K562 (cell line): ENCODE measurements around the gene BMPER. TPM values are rescaled to one million over a fixed set of nuclear protein-coding genes. Genes with fewer than 3 reads are reported as not detected.

Experiments
- ATAC-seq: fragments of 200-7000 bp; cut with Tn5 transposase; 3 replicates; pipeline ENCODE4 v1.9.1; 2020; ENCODE audit warnings: moderate library complexity
- BruUV-seq: library from RNA; stranded (reverse); fragments of 400-500 nt; replicated peaks from 2 replicates; lab custom pipeline; 2021; lab: Mats Ljungman, UMichigan
- CTCF ChIA-PET: fragments of 300-600 bp; formaldehyde crosslinking; extraction: SDS; loops from one replicate; lab custom pipeline; 2021; ENCODE audit warnings: low intra/inter-chr PET ratio; lab: Yijun Ruan, JAX
- POLR2A ChIA-PET: fragments of 300-600, 350-650 bp; sonication (Branson Sonifier 250); formaldehyde crosslinking; extraction: SDS; loops from one replicate; lab custom pipeline; 2021; ENCODE audit warnings: antibody characterized with exemption, inconsistent platforms; lab: Yijun Ruan, JAX
- DNase-seq, 4 experiments: peaks; one replicate each; pipeline versions ENCODE4 v3.0.0 to v3.0.0-alpha.2; 2011 to 2018; ENCODE audit warnings: low spot score in 3 of 4, mixed read lengths in 3 of 4; ENCODE audit errors: extremely low read depth in 1 of 4
- FAIRE-seq: peaks from 2 replicates; lab custom pipeline; 2011; peaks lifted over from hg19 to GRCh38; lab: Jason Lieb, UNC
- H2AFZ ChIP-seq: 2 replicates; pipeline ENCODE4 v1.6.0; 2011; ENCODE audit warnings: low read depth, low read length, control low read depth, inconsistent platforms
- H3K27ac ChIP-seq: fragments of 200-600 bp; 3 replicates; pipeline ENCODE4 v1.8.0; 2011; ENCODE audit warnings: low read depth, mild to moderate bottlenecking, control low read depth, inconsistent platforms, low read length, moderate library complexity, mixed read lengths; ENCODE audit errors: extremely low read depth
- H3K27me3 ChIP-seq, 2 experiments: fragments of 300-600 bp in 1 of 2; 2 replicates in 1 of 2; 3 replicates in 1 of 2; pipeline versions ENCODE4 v1.6.0 to v1.8.0; 2011; ENCODE audit warnings: inconsistent platforms in 2 of 2, low read length in 2 of 2, mild to moderate bottlenecking in 1 of 2, mixed read lengths in 1 of 2, moderate library complexity in 1 of 2; ENCODE audit not compliant: control insufficient read depth in 2 of 2, insufficient read depth in 2 of 2
- H3K36me3 ChIP-seq: fragments of 300-600 bp; 3 replicates; pipeline ENCODE4 v1.8.0; 2011; ENCODE audit warnings: mild to moderate bottlenecking, low read length, inconsistent platforms; ENCODE audit not compliant: control insufficient read depth, insufficient read depth
- H3K4me1 ChIP-seq, 2 experiments: fragments of 200-600 bp in 1 of 2; replicated peaks in 1 of 2; 2 replicates in 1 of 2; 3 replicates in 1 of 2; pipeline versions ENCODE4 v1.5.1 to v1.8.0; 2011; ENCODE audit warnings: inconsistent platforms in 2 of 2, low read length in 2 of 2, mild to moderate bottlenecking in 1 of 2, mixed read lengths in 1 of 2, moderate library complexity in 1 of 2; ENCODE audit not compliant: control insufficient read depth in 2 of 2, insufficient read depth in 2 of 2
- H3K4me2 ChIP-seq: 2 replicates; pipeline ENCODE4 v1.6.1; 2011; ENCODE audit warnings: low read length, control low read depth, inconsistent platforms, mixed read lengths; ENCODE audit not compliant: insufficient read depth
- H3K4me3 ChIP-seq: fragments of 200-600 bp; sonication (generic), shearing (Covaris generic); 2 replicates; pipeline ENCODE4 v1.5.1; 2016; ENCODE audit warnings: control low read depth, inconsistent platforms
- H3K79me2 ChIP-seq: fragments of 200-600 bp; 3 replicates; pipeline ENCODE4 v1.8.0; 2011; ENCODE audit warnings: low read length, inconsistent platforms; ENCODE audit not compliant: control insufficient read depth, insufficient read depth
- H3K9ac ChIP-seq, 2 experiments: 2 replicates each; pipeline versions ENCODE4 v1.6.0 to v1.6.1; 2011; ENCODE audit warnings: low read depth in 2 of 2, low read length in 2 of 2, control low read depth in 1 of 2, inconsistent platforms in 1 of 2, mild to moderate bottlenecking in 1 of 2, mixed read lengths in 1 of 2; ENCODE audit not compliant: insufficient read depth in 1 of 2
- H3K9me1 ChIP-seq: one replicate; pipeline ENCODE4 v1.6.0; 2011; ENCODE audit warnings: inconsistent platforms, mild to moderate bottlenecking, low read length, moderate library complexity; ENCODE audit not compliant: control insufficient read depth, insufficient read depth
- H3K9me3 ChIP-seq: replicated peaks from 2 replicates; pipeline ENCODE4 v1.5.1; 2011; ENCODE audit warnings: low read depth, low read length, inconsistent platforms; ENCODE audit not compliant: control insufficient read depth, insufficient read depth
- H4K20me1 ChIP-seq: replicated peaks from 2 replicates; pipeline ENCODE4 v1.6.1; 2011; ENCODE audit warnings: low read length, inconsistent platforms, mixed read lengths; ENCODE audit not compliant: control insufficient read depth, insufficient read depth
- CCNT2 ChIP-seq: IDR thresholded peaks from 2 replicates; pipeline ENCODE4 v1.6.1; 2011; ENCODE audit warnings: borderline replicate concordance, low read depth, mild to moderate bottlenecking, moderate library complexity, mixed read lengths, low read length; ENCODE audit not compliant: insufficient read length; ENCODE audit errors: extremely low read depth
- CREB1 ChIP-seq, 2 experiments: sonication (generic) in 1 of 2; formaldehyde crosslinking in 1 of 2; IDR thresholded peaks; 2 replicates each; pipeline versions ENCODE4 v1.6.1 to v1.8.0; 2012 to 2022; ENCODE audit warnings: inconsistent platforms in 1 of 2, mild to moderate bottlenecking in 1 of 2, missing genetic modification reagents in 1 of 2, moderate library complexity in 1 of 2
- ESRRB ChIP-seq: fragments of 250-450 bp; sonication (Bioruptor Pico); IDR thresholded peaks from 2 replicates; pipeline ENCODE4 v1.5.0; 2020; ENCODE audit warnings: mild to moderate bottlenecking, moderate library complexity, borderline replicate concordance
- ETV6 ChIP-seq, 3 experiments: fragments of 150-350 bp in 1 of 3; sonication (generic) in 1 of 3; formaldehyde crosslinking in 1 of 3; IDR thresholded peaks; 2 replicates each; pipeline versions ENCODE4 v1.6.1 to v1.8.0; 2014 to 2022; ENCODE audit warnings: borderline replicate concordance in 2 of 3, low read depth in 2 of 3, antibody characterized with exemption in 1 of 3, low read length in 1 of 3, mild to moderate bottlenecking in 1 of 3, missing genetic modification reagents in 1 of 3
- FOXM1 ChIP-seq, 2 experiments: fragments of 450-650 bp in 1 of 2; sonication (generic) in 1 of 2; formaldehyde crosslinking in 1 of 2; IDR thresholded peaks; 2 replicates each; pipeline versions ENCODE4 v1.6.1 to v1.9.0; 2017 to 2022; ENCODE audit warnings: low read depth in 2 of 2, mild to moderate bottlenecking in 2 of 2, missing genetic modification reagents in 1 of 2, moderate library complexity in 1 of 2
- NCOA2 ChIP-seq, 2 experiments: fragments of 450-650 bp; IDR thresholded peaks; 2 replicates each; pipeline ENCODE4 v1.6.1; 2018; ENCODE audit warnings: mild to moderate bottlenecking in 2 of 2, moderate library complexity in 1 of 2; ENCODE audit not compliant: partially characterized antibody in 2 of 2
- PHB2 ChIP-seq: fragments of 450-650 bp; IDR thresholded peaks from 2 replicates; pipeline ENCODE4 v1.6.1; 2017; ENCODE audit warnings: low read depth
- TOE1 ChIP-seq, 2 experiments: fragments of 450-650 bp in 1 of 2; sonication (generic) in 1 of 2; formaldehyde crosslinking in 1 of 2; IDR thresholded peaks; 2 replicates each; pipeline versions ENCODE4 v1.7.1 to v1.8.0; 2016 to 2022; ENCODE audit warnings: borderline replicate concordance in 2 of 2, mild to moderate bottlenecking in 2 of 2, antibody characterized with exemption in 1 of 2, inconsistent platforms in 1 of 2, low read depth in 1 of 2, missing genetic modification reagents in 1 of 2, moderate library complexity in 1 of 2
- ZC3H4 ChIP-seq: sonication (generic); formaldehyde crosslinking; IDR thresholded peaks from 2 replicates; pipeline ENCODE4 v1.9.0; 2021; ENCODE audit warnings: missing genetic modification reagents, borderline replicate concordance
- WGBS: fragments of 100-300 bp; shearing (Covaris generic); methylation state at CpG from one replicate; pipeline ENCODE4 v1.1.6; 2016; ENCODE audit warnings: low coverage, mixed read lengths; ENCODE audit not compliant: insufficient coverage; ENCODE audit errors: missing lambda C conversion rate; 5-methylcytosine and 5-hydroxymethylcytosine counted together
- in situ Hi-C: fragments of 300-500 bp; cut with MboI; formaldehyde crosslinking; loops from 4 replicates; pipeline ENCODE4 v1.15.0; 2018; ENCODE audit warnings: inconsistent platforms, mixed read lengths
- intact Hi-C: fragments of 100-400 bp; cut with micrococcal nuclease; formaldehyde crosslinking; loops from 2 replicates; pipeline ENCODE4 v1.14.2; 2022
- polyA plus RNA-seq, 8 experiments: library from polyadenylated mRNA; depleted of rRNA in 4 of 8; stranded (reverse) in 5 of 8; unstranded in 3 of 8; fragments of >200 nt; fragmentation: Nextera tagmentation in 2 of 8; fragmentation: Illumina TruSeq in 1 of 8; extraction: Ambion mirVana in 2 of 8; extraction: Trizol in 1 of 8; gene quantifications; 2 replicates each; pipeline versions ENCODE4 v1.2.1 to v1.2.3, GENCODE V29; 2011 to 2014; ENCODE audit warnings: inconsistent platforms in 1 of 8, missing spikeins in 1 of 8
- total RNA-seq, 7 experiments: library from RNA; depleted of rRNA in 6 of 7; stranded (reverse); fragments of >200 nt in 6 of 7; fragmentation: Illumina TruSeq in 2 of 7; extraction: Trizol in 2 of 7; gene quantifications; 2 replicates each; pipeline versions ENCODE4 v1.2.1 to v1.2.3, GENCODE V29; 2011 to 2021; ENCODE audit warnings: low replicate concordance in 1 of 7
- TF ChIP-seq, protein P1 (sequence below): sonication (generic); formaldehyde crosslinking; IDR thresholded peaks from 2 replicates; pipeline ENCODE4 v1.9.0; 2022; ENCODE audit warnings: mild to moderate bottlenecking, missing genetic modification reagents

Gene BMPER
- total and polyA plus RNA-seq, 9 of the 15 experiments (the other 6 are each of a cell fraction or from before 2014, with no cell fraction given): not detected

DNA sequence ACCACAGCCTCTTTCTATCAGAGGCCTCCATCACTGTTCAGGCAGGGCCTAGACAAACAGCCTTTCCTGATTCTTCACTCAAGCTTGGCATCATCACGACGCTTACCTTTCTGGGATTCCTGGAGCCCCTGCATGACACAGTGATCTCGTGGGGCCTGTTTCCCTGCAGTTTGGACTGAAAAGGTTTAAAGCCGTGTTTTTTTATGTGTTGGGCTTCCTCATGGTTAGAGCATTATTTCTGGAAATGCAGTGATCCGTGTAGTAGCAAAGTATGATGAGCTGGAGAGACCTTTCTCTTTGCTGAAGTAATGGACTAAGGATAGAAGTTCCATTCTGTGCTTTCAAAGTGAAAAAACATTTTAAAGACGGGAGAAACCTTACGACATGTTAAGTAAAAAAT, 169.1 kb downstream of the BMPER start:
- Histone ChIP-seq H2AFZ (no peak overlapping the region), H3K27me3 (no peaks in the 10 kb centered on the region), H3K79me2 (no peaks in the 10 kb centered on the region), H4K20me1 (no peaks in the 10 kb centered on the region), H3K4me2 (no peak overlapping the region), H3K9ac (no peak overlapping the region), H3K9me3 (no peaks in the 10 kb centered on the region), H3K4me1 (no peaks in the 10 kb centered on the region), H3K4me3 (no peak overlapping the region), H3K9me1 (no peaks in the 10 kb centered on the region), H3K36me3 (no peaks in the 10 kb centered on the region), H3K27ac (no peak overlapping the region)
- intact Hi-C loops: no loop called here
- in situ Hi-C loops: no loop called here
- no TSS peak for BruUV-seq
- TF ChIP-seq NCOA2 (IDR thresholded peaks at IDR 0.05; ENCODE audit: partially characterized antibody in 2 of 2) (no peak), FOXM1 (IDR thresholded peaks at IDR 0.05; ENCODE audit: low read depth) (no peak), FOXM1 (CRISPR knock-in tag; IDR thresholded peaks at IDR 0.05; ENCODE audit: low read depth) (no peak)
- 0% methylated on average over 7 of the region's 7 CpGs for WGBS
- CTCF ChIA-PET: no interaction called here
- POLR2A ChIA-PET: no interaction called here
- FAIRE-seq: no peak
- DNase-seq: no peak
- ATAC-seq: no peak

DNA sequence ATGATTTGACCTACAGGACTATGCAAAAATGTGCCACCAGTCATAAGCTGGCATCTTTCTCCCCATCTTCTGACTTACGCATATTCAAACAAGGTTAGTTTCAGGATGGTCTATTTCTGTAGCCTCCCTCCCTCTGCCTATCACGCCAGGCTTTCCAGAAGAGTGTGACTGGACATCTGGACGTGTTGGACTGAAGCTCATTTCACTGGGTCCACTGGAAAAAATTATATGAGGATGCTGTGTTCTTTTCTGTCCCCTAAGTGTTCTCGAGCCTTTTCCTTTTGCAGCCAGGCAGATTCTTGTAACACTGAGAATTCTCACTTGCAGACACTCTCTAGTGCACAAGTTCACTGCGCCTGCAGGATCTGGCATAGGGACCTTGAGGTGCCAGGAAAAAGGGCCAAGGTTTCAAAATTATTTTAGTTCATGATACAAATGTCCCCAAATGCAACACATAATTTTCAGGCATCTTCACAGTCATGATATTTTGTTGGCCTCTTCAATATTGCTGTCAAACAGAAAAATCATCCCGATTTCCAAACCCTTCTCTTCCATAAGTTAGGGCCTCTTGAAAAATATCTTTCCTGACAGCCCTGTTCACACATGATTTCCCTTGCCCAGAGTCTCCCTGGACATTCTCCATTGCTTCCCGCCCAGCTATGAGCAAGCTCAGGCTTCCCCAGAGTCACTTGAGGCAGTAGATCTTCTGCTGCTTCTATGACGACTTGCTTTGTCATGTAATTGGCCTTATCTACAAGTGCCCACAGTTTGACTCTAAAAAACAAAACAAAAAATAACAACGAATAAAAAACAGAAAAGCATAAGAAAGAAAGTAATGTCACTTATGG, 170.4 kb downstream of the BMPER start:
- WGBS: under 1% methylated on average over 9 of the region's 9 CpGs
- no peak overlapping the region for H3K27ac ChIP-seq
- no peak for ATAC-seq
- no peak overlapping the region for H3K9ac ChIP-seq
- in situ Hi-C loops: no loop called here
- H3K4me1 ChIP-seq: no peaks in the 10 kb centered on the region
- H3K27me3 ChIP-seq: no peaks in the 10 kb centered on the region
- POLR2A ChIA-PET: no interaction called here
- no peaks in the 10 kb centered on the region for H3K9me1 ChIP-seq
- no peak overlapping the region for H3K4me2 ChIP-seq
- H3K4me3 ChIP-seq: no peak overlapping the region
- no peak for FAIRE-seq
- H4K20me1 ChIP-seq: no peaks in the 10 kb centered on the region
- CTCF ChIA-PET: no interaction called here
- H3K79me2 ChIP-seq: no peaks in the 10 kb centered on the region
- no TSS peak for BruUV-seq
- intact Hi-C loops: no loop called here
- no peaks in the 10 kb centered on the region for H3K9me3 ChIP-seq
- no peaks in the 10 kb centered on the region for H3K36me3 ChIP-seq
- H2AFZ ChIP-seq: no peak overlapping the region
- DNase-seq: no peak
- TF ChIP-seq TOE1 (IDR thresholded peaks at IDR 0.05; ENCODE audit: borderline replicate concordance): no peak
- TF ChIP-seq TOE1 (CRISPR knock-in tag; IDR thresholded peaks at IDR 0.05; ENCODE audit: borderline replicate concordance, low read depth): no peak
- no peak for TF ChIP-seq ZC3H4 (CRISPR knock-in tag)
- TF ChIP-seq CREB1 (IDR thresholded peaks at IDR 0.05): no peak
- no peak for TF ChIP-seq CREB1 (CRISPR knock-in tag; IDR thresholded peaks at IDR 0.05)
- TF ChIP-seq, protein P1, sequence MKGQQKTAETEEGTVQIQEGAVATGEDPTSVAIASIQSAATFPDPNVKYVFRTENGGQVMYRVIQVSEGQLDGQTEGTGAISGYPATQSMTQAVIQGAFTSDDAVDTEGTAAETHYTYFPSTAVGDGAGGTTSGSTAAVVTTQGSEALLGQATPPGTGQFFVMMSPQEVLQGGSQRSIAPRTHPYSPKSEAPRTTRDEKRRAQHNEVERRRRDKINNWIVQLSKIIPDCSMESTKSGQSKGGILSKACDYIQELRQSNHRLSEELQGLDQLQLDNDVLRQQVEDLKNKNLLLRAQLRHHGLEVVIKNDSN: no peak
- no peak for TF ChIP-seq PHB2
- no peak for TF ChIP-seq ETV6 (IDR thresholded peaks at IDR 0.05; ENCODE audit: borderline replicate concordance in 1 of 2, low read depth in 2 of 2, low read length in 1 of 2)
- TF ChIP-seq ETV6 (CRISPR knock-in tag; IDR thresholded peaks at IDR 0.05; ENCODE audit: borderline replicate concordance): no peak
- no peak for TF ChIP-seq CCNT2
- TF ChIP-seq ESRRB: no peak
